HepG2 (cell line): ENCODE measurements around the gene COBLL1.

Experiments used
- SSRP1 ChIP-seq: IDR thresholded peaks from 2 replicates; pipeline ENCODE4 v1.6.1; 2016; ENCODE audit warnings: control low read depth
- ZFP37 ChIP-seq: sonication (generic); formaldehyde crosslinking; IDR thresholded peaks from 2 replicates; pipeline ENCODE4 v1.4.0; 2020; ENCODE audit warnings: missing genetic modification reagents, borderline replicate concordance
- ZNF292 ChIP-seq: sonication (generic); formaldehyde crosslinking; IDR thresholded peaks from 2 replicates; pipeline ENCODE4 v1.8.1; 2022; ENCODE audit warnings: mild to moderate bottlenecking, low read depth, missing genetic modification reagents, borderline replicate concordance

- TF ChIP-seq ZFP37 (CRISPR knock-in tag) (no peak), ZNF292 (CRISPR knock-in tag) (no peak), SSRP1 (CRISPR knock-in tag) (no peak)
Observed at GRCh38 chr2:164766216-164766953, 75.2 kb downstream of the COBLL1 start.
